Muscle of leg (tissue), 11 donors: ENCODE measurements around the gene BTBD8. TPM values are rescaled to one million over a fixed set of nuclear protein-coding genes. Genes with fewer than 3 reads are reported as not detected.
"Not testable (repeated sequence)": the region's sequence is repeated elsewhere in the genome, so short reads cannot be mapped to it uniquely, and the experiment has no call there.

ENCODE experiments used
- DNase-seq: peaks from one replicate; pipeline ENCODE4 v3.0.0; 2013
- H3K27ac ChIP-seq: one replicate; pipeline ENCODE4 v1.5.1; 2013; ENCODE audit warnings: mild to moderate bottlenecking, low read length, control low read depth
- H3K27me3 ChIP-seq: one replicate; pipeline ENCODE4 v1.6.1; 2013; ENCODE audit warnings: low read length; ENCODE audit not compliant: control insufficient read depth, insufficient read depth
- H3K36me3 ChIP-seq: one replicate; pipeline ENCODE4 v1.6.1; 2013; ENCODE audit warnings: low read length; ENCODE audit not compliant: control insufficient read depth, insufficient read depth
- H3K4me1 ChIP-seq: one replicate; pipeline ENCODE4 v1.6.1; 2013; ENCODE audit warnings: low read length; ENCODE audit not compliant: control insufficient read depth, insufficient read depth
- H3K4me3 ChIP-seq: one replicate; pipeline ENCODE4 v1.5.1; 2013; ENCODE audit warnings: low read length, control low read depth
- H3K9me3 ChIP-seq: replicated peaks from 2 replicates; pipeline ENCODE4 v1.6.1; 2013; ENCODE audit warnings: low read depth, low read length; ENCODE audit not compliant: control insufficient read depth
- WGBS: methylation state at CpG from one replicate; pipeline ENCODE4 v1.1.5; 2013; ENCODE audit warnings: missing lambda C conversion rate; ENCODE audit not compliant: insufficient coverage; 5-methylcytosine and 5-hydroxymethylcytosine counted together
- polyA plus RNA-seq, 8 donors: library from polyadenylated mRNA; unstranded; fragments of 120-200 nt; gene quantifications; one replicate each; pipeline versions ENCODE4 v1.2.1 to v1.2.3, GENCODE V29; 2013; ENCODE audit warnings: inconsistent platforms in 1 of 8, low replicate concordance in 1 of 8; ENCODE audit not compliant: insufficient read length in 8 of 8, insufficient read depth in 1 of 8
- total RNA-seq: library from RNA; stranded (reverse); fragments of 120-200 nt; gene quantifications from one replicate; pipeline ENCODE4 v1.2.4, GENCODE V29; 2013

The BTBD8 gene
- total and polyA plus RNA-seq, 9 donors = 1.6 to 3.6 (median 2.1) TPM

GRCh38 chr1:92065042-92065441 lies 15.1 kb upstream of the BTBD8 start:
- H3K4me1 ChIP-seq = no peaks in the 10 kb centered on the region
- H3K36me3 ChIP-seq = no peaks in the 10 kb centered on the region
- no peak for DNase-seq
- no peaks in the 10 kb centered on the region for H3K9me3 ChIP-seq
- H3K27ac ChIP-seq = no peak overlapping the region
- H3K4me3 ChIP-seq = no peak overlapping the region
- no peaks in the 10 kb centered on the region for H3K27me3 ChIP-seq
- WGBS = no CpG with 5 or more reads among the region's 3 CpGs

GRCh38 chr1:92066321-92066720 lies 13.8 kb upstream of the BTBD8 start:
- Histone ChIP-seq H3K27ac (no peak overlapping the region), H3K4me1 (no peaks in the 10 kb centered on the region), H3K9me3 (no peaks in the 10 kb centered on the region), H3K27me3 (no peaks in the 10 kb centered on the region), H3K36me3 (no peaks in the 10 kb centered on the region), H3K4me3 (no peak overlapping the region)
- no peak for DNase-seq
- 84% methylated on average over 6 of the region's 8 CpGs for WGBS

- H3K4me1 ChIP-seq = no peaks in the 10 kb centered on the region
- H3K9me3 ChIP-seq = no peaks in the 10 kb centered on the region
- H3K27ac ChIP-seq = no peak overlapping the region
- no CpG with 5 or more reads among the region's 2 CpGs for WGBS
- no peaks in the 10 kb centered on the region for H3K27me3 ChIP-seq
- no peak for DNase-seq
- no peaks in the 10 kb centered on the region for H3K36me3 ChIP-seq
- H3K4me3 ChIP-seq = no peak overlapping the region
Measured at GRCh38 chr1:92070892-92071291, 9.3 kb upstream of the BTBD8 start.

GRCh38 chr1:92074446-92074845 lies 5.7 kb upstream of the BTBD8 start:
- H3K36me3 ChIP-seq, H3K9me3 ChIP-seq, H3K4me1 ChIP-seq, H3K4me3 ChIP-seq, H3K27me3 ChIP-seq, H3K27ac ChIP-seq, DNase-seq: not testable (repeated sequence)

- H3K4me3 ChIP-seq = no peak within 1 kb of the TSS
- no peak within 1 kb of the TSS for H3K27ac ChIP-seq
- H3K27me3 ChIP-seq = no peaks in the 10 kb centered on the region
- H3K9me3 ChIP-seq = no peaks in the 10 kb centered on the region
- DNase-seq = no peak
- H3K4me1 ChIP-seq = no peaks in the 10 kb centered on the region
- H3K36me3 ChIP-seq = no peaks in the 10 kb centered on the region
- WGBS = 33% methylated on average over 1 of the region's 3 CpGs
Measured at GRCh38 chr1:92075311-92075710, 4.8 kb upstream of the BTBD8 start, which contains the start of gene SETSIP. Gene SETSIP, minus strand, starts transcription at chr1:92075411. Its CDS starts 0 bp downstream, at chr1:92075411.

GRCh38 chr1:92076363-92076762 lies 3.8 kb upstream of the BTBD8 start:
- H3K36me3 ChIP-seq = no peaks in the 10 kb centered on the region
- no peaks in the 10 kb centered on the region for H3K27me3 ChIP-seq
- no peak overlapping the region for H3K27ac ChIP-seq
- no peak for DNase-seq
- no peaks in the 10 kb centered on the region for H3K9me3 ChIP-seq
- WGBS = 90% methylated on average over 2 of the region's 5 CpGs
- no peak overlapping the region for H3K4me3 ChIP-seq
- no peaks in the 10 kb centered on the region for H3K4me1 ChIP-seq

- H3K4me1 ChIP-seq, H3K27ac ChIP-seq, DNase-seq, H3K4me3 ChIP-seq, H3K27me3 ChIP-seq, H3K9me3 ChIP-seq, H3K36me3 ChIP-seq: not testable (repeated sequence)
- 87% methylated on average over 5 of the region's 8 CpGs for WGBS
Measured at GRCh38 chr1:92078077-92078476, 2.1 kb upstream of the BTBD8 start.

- no peak for DNase-seq
- no peaks in the 10 kb centered on the region for H3K27me3 ChIP-seq
- H3K9me3 ChIP-seq = no peaks in the 10 kb centered on the region
- H3K27ac ChIP-seq = no peak overlapping the region
- no peaks in the 10 kb centered on the region for H3K4me1 ChIP-seq
- H3K36me3 ChIP-seq = no peaks in the 10 kb centered on the region
- no peak overlapping the region for H3K4me3 ChIP-seq
- 93% methylated on average over 3 of the region's 7 CpGs for WGBS
Measured at GRCh38 chr1:92079441-92079840, 704 bp upstream of the BTBD8 start.

- Histone ChIP-seq H3K9me3 (peaks cover 7% of the 10 kb centered on the region), H3K36me3 (no peaks in the 10 kb centered on the region), H3K27ac (no peak overlapping the region), H3K27me3 (no peaks in the 10 kb centered on the region), H3K4me1 (no peaks in the 10 kb centered on the region), H3K4me3 (peak overlapping the region; percentile 77)
- DNase-seq = no peak
- 75% methylated on average over 1 of the region's 4 CpGs for WGBS
Measured at GRCh38 chr1:92081031-92081430, 886 bp downstream of the BTBD8 start.

GRCh38 chr1:92084651-92085050 lies 4.5 kb downstream of the BTBD8 start:
- Histone ChIP-seq H3K9me3 (peaks cover 16% of the 10 kb centered on the region), H3K4me3 (no peak overlapping the region), H3K4me1 (no peaks in the 10 kb centered on the region), H3K27ac (no peak overlapping the region), H3K27me3 (no peaks in the 10 kb centered on the region), H3K36me3 (no peaks in the 10 kb centered on the region)
- no peak for DNase-seq
- WGBS = 100% methylated on average over 1 of the region's 1 CpG

GRCh38 chr1:92085727-92086126 lies 5.6 kb downstream of the BTBD8 start:
- no peaks in the 10 kb centered on the region for H3K4me1 ChIP-seq
- H3K9me3 ChIP-seq = peaks cover 16% of the 10 kb centered on the region
- H3K27me3 ChIP-seq = no peaks in the 10 kb centered on the region
- no peak for DNase-seq
- WGBS = 97% methylated on average over 4 of the region's 4 CpGs
- H3K4me3 ChIP-seq = no peak overlapping the region
- H3K27ac ChIP-seq = no peak overlapping the region
- no peaks in the 10 kb centered on the region for H3K36me3 ChIP-seq
